ENCODE measurements around the gene TPRG1L. TPM values are rescaled to one million over a fixed set of nuclear protein-coding genes. Genes with fewer than 3 reads are reported as not detected.

The TPRG1L gene
- total RNA-seq, 1 experiment from 2014 or later: 22.5 TPM

GRCh38 chr1:3654549-3655281 lies 29.9 kb downstream of the TPRG1L start:
- Mint-ChIP-seq H3K4me1 (ENCODE audit: low read depth, unreplicated experiment) (no peaks in the 10 kb centered on the region), H3K27ac (ENCODE audit: unreplicated experiment) (no peak overlapping the region), H3K9me3 (ENCODE audit: low read depth, unreplicated experiment) (no peaks in the 10 kb centered on the region), H3K36me3 (ENCODE audit: insufficient read depth, unreplicated experiment) (peaks cover 4% of the 10 kb centered on the region), H3K4me3 (ENCODE audit: low read depth, unreplicated experiment) (no peak overlapping the region), H3K27me3 (ENCODE audit: unreplicated experiment) (peaks cover 69% of the 10 kb centered on the region)
- intact Hi-C loops (cut with micrococcal nuclease; ENCODE audit: unreplicated experiment): loop anchor here (10.0 kb wide), 1 partner anchor 70 kb away; no protein-coding TSS in a partner anchor
- no TSS peak for BruUV-seq (replicated peaks)
- CTCF ChIA-PET: no interaction called here
- no peak for DNase-seq
- TF ChIP-seq CTCF (IDR thresholded peaks at IDR 0.05; ENCODE audit: unreplicated experiment): no peak

- no peak for TF ChIP-seq CTCF (IDR thresholded peaks at IDR 0.05; ENCODE audit: unreplicated experiment)
- Mint-ChIP-seq H3K36me3 (ENCODE audit: insufficient read depth, unreplicated experiment) (no peaks in the 10 kb centered on the region), H3K9me3 (ENCODE audit: low read depth, unreplicated experiment) (no peaks in the 10 kb centered on the region), H3K27ac (ENCODE audit: unreplicated experiment) (no peak overlapping the region), H3K4me1 (ENCODE audit: low read depth, unreplicated experiment) (no peaks in the 10 kb centered on the region), H3K4me3 (ENCODE audit: low read depth, unreplicated experiment) (no peak overlapping the region), H3K27me3 (ENCODE audit: unreplicated experiment) (peaks cover 58% of the 10 kb centered on the region)
- CTCF ChIA-PET: no interaction called here
- no peak for DNase-seq
- no TSS peak for BruUV-seq (replicated peaks)
- intact Hi-C loops (cut with micrococcal nuclease; ENCODE audit: unreplicated experiment): loop anchor here (10.0 kb wide), 1 partner anchor 68 kb away; no protein-coding TSS in a partner anchor
These were observed 31.8 kb downstream of the TPRG1L start for GRCh38 chr1:3656450-3657095.

- CTCF ChIA-PET: no interaction called here
These were observed 32.3 kb downstream of the TPRG1L start for GRCh38 chr1:3657096-3657475.

More at GRCh38 chr1:3657096-3657475, 32.3 kb downstream of the TPRG1L start:
- Mint-ChIP-seq H3K27ac (ENCODE audit: unreplicated experiment) (no peak overlapping the region), H3K4me3 (ENCODE audit: low read depth, unreplicated experiment) (no peak overlapping the region), H3K36me3 (ENCODE audit: insufficient read depth, unreplicated experiment) (no peaks in the 10 kb centered on the region), H3K9me3 (ENCODE audit: low read depth, unreplicated experiment) (no peaks in the 10 kb centered on the region), H3K4me1 (ENCODE audit: low read depth, unreplicated experiment) (no peaks in the 10 kb centered on the region), H3K27me3 (ENCODE audit: unreplicated experiment) (peaks cover 57% of the 10 kb centered on the region)
- no peak for DNase-seq
- TF ChIP-seq CTCF (IDR thresholded peaks at IDR 0.05; ENCODE audit: unreplicated experiment): no peak
- BruUV-seq (replicated peaks): no TSS peak
- intact Hi-C loops (cut with micrococcal nuclease; ENCODE audit: unreplicated experiment): loop anchor here (10.0 kb wide), 1 partner anchor 68 kb away; no protein-coding TSS in a partner anchor

All from Calu3 (cell line).